BLaER1 (cell line): Measurements from ENCODE around the gene PTPRC.

Experiments used
- H3K27ac ChIP-seq: shearing (Covaris generic); formaldehyde crosslinking; 2 replicates; pipeline ENCODE4 v1.8.1; 2022
- H3K27me3 ChIP-seq: shearing (Covaris generic); formaldehyde crosslinking; 2 replicates; pipeline ENCODE4 v1.8.1; 2022
- H3K36me3 ChIP-seq: shearing (Covaris generic); formaldehyde crosslinking; 2 replicates; pipeline ENCODE4 v1.8.1; 2022
- H3K4me1 ChIP-seq: shearing (Covaris generic); formaldehyde crosslinking; 2 replicates; pipeline ENCODE4 v1.8.1; 2022
- H3K4me2 ChIP-seq: shearing (Covaris generic); formaldehyde crosslinking; 2 replicates; pipeline ENCODE4 v1.8.1; 2022
- H3K4me3 ChIP-seq: shearing (Covaris generic); formaldehyde crosslinking; 2 replicates; pipeline ENCODE4 v1.8.1; 2022
- H3K9ac ChIP-seq: shearing (Covaris generic); formaldehyde crosslinking; 2 replicates; pipeline ENCODE4 v1.8.1; 2022
- H3K9me3 ChIP-seq: shearing (Covaris generic); formaldehyde crosslinking; 2 replicates; pipeline ENCODE4 v1.8.1; 2022
- H4K20me1 ChIP-seq: shearing (Covaris generic); formaldehyde crosslinking; 2 replicates; pipeline ENCODE4 v1.8.1; 2022
- Cebpa-rat ChIP-seq: shearing (Covaris generic); IDR thresholded peaks from 2 replicates; pipeline ENCODE4 v1.8.1; 2022

Gene PTPRC

GRCh38 chr1:198696211-198696610, 57.4 kb downstream of the PTPRC start:
- Histone ChIP-seq H3K4me3 (no peak overlapping the region), H3K4me1 (peaks cover 9% of the 10 kb centered on the region), H3K27ac (no peak overlapping the region), H3K9me3 (no peaks in the 10 kb centered on the region), H4K20me1 (no peaks in the 10 kb centered on the region), H3K4me2 (no peak overlapping the region), H3K27me3 (no peaks in the 10 kb centered on the region), H3K9ac (no peak overlapping the region), H3K36me3 (no peaks in the 10 kb centered on the region)
- no peak for TF ChIP-seq Cebpa-rat

GRCh38 chr1:198699167-198700015, 60.6 kb downstream of the PTPRC start:
- peaks cover 16% of the 10 kb centered on the region for H3K4me1 ChIP-seq
- no peak overlapping the region for H3K4me3 ChIP-seq
- no peaks in the 10 kb centered on the region for H3K9me3 ChIP-seq
- no peak overlapping the region for H3K9ac ChIP-seq
- TF ChIP-seq Cebpa-rat: no peak
- no peaks in the 10 kb centered on the region for H3K27me3 ChIP-seq
- no peaks in the 10 kb centered on the region for H4K20me1 ChIP-seq
- H3K27ac ChIP-seq: no peak overlapping the region
- no peaks in the 10 kb centered on the region for H3K36me3 ChIP-seq
- H3K4me2 ChIP-seq: no peak overlapping the region

GRCh38 chr1:198700016-198700392, 61.2 kb downstream of the PTPRC start:
- Histone ChIP-seq H3K27ac (no peak overlapping the region), H3K36me3 (no peaks in the 10 kb centered on the region)

GRCh38 chr1:198700396-198700795, 61.6 kb downstream of the PTPRC start:
- Histone ChIP-seq H3K4me3 (no peak overlapping the region), H3K9ac (no peak overlapping the region), H3K4me2 (no peak overlapping the region), H3K9me3 (no peaks in the 10 kb centered on the region), H4K20me1 (no peaks in the 10 kb centered on the region), H3K4me1 (peaks cover 16% of the 10 kb centered on the region), H3K36me3 (no peaks in the 10 kb centered on the region), H3K27ac (no peak overlapping the region), H3K27me3 (no peaks in the 10 kb centered on the region)
- no peak for TF ChIP-seq Cebpa-rat

More at GRCh38 chr1:198700016-198700392, 61.2 kb downstream of the PTPRC start:
- no peak for TF ChIP-seq Cebpa-rat
- H3K4me3 ChIP-seq: no peak overlapping the region
- H3K4me1 ChIP-seq: peaks cover 16% of the 10 kb centered on the region
- H3K9me3 ChIP-seq: no peaks in the 10 kb centered on the region
- H3K4me2 ChIP-seq: no peak overlapping the region
- H4K20me1 ChIP-seq: no peaks in the 10 kb centered on the region
- no peaks in the 10 kb centered on the region for H3K27me3 ChIP-seq
- H3K9ac ChIP-seq: no peak overlapping the region

- H3K9me3 ChIP-seq: no peaks in the 10 kb centered on the region
- H3K4me3 ChIP-seq: no peak overlapping the region
- peaks cover 16% of the 10 kb centered on the region for H3K4me1 ChIP-seq
- no peak overlapping the region for H3K9ac ChIP-seq
- no peaks in the 10 kb centered on the region for H3K36me3 ChIP-seq
- H4K20me1 ChIP-seq: no peaks in the 10 kb centered on the region
- no peak overlapping the region for H3K27ac ChIP-seq
- TF ChIP-seq Cebpa-rat: no peak
- no peaks in the 10 kb centered on the region for H3K27me3 ChIP-seq
- 0 out of 2 replicates have a peak overlapping the region, but pooled peaks have one; percentile 20 for H3K4me2 ChIP-seq
These were observed 62.4 kb downstream of the PTPRC start for GRCh38 chr1:198701250-198701649.

- 0 out of 2 replicates have a peak overlapping the region, but pooled peaks have one; percentile 20 for H3K4me2 ChIP-seq
- H3K9ac ChIP-seq: no peak overlapping the region
- H3K27ac ChIP-seq: no peak overlapping the region
- no peaks in the 10 kb centered on the region for H3K27me3 ChIP-seq
- no peak overlapping the region for H3K4me3 ChIP-seq
- H3K4me1 ChIP-seq: peaks cover 16% of the 10 kb centered on the region
- no peaks in the 10 kb centered on the region for H4K20me1 ChIP-seq
- H3K36me3 ChIP-seq: no peaks in the 10 kb centered on the region
- no peaks in the 10 kb centered on the region for H3K9me3 ChIP-seq
- no peak for TF ChIP-seq Cebpa-rat
These were observed 63.1 kb downstream of the PTPRC start for GRCh38 chr1:198701766-198702539.

GRCh38 chr1:198708761-198709525, 70.1 kb downstream of the PTPRC start:
- H3K4me3 ChIP-seq: no peak overlapping the region
- no peaks in the 10 kb centered on the region for H3K27me3 ChIP-seq
- no peak overlapping the region for H3K4me2 ChIP-seq
- H3K27ac ChIP-seq: no peak overlapping the region
- no peak for TF ChIP-seq Cebpa-rat
- H4K20me1 ChIP-seq: no peaks in the 10 kb centered on the region
- H3K9me3 ChIP-seq: no peaks in the 10 kb centered on the region
- no peaks in the 10 kb centered on the region for H3K4me1 ChIP-seq
- no peak overlapping the region for H3K9ac ChIP-seq
- H3K36me3 ChIP-seq: no peaks in the 10 kb centered on the region

- Histone ChIP-seq H3K4me1 (no peaks in the 10 kb centered on the region), H3K27ac (no peak overlapping the region), H3K4me2 (no peak overlapping the region), H3K9me3 (no peaks in the 10 kb centered on the region), H3K36me3 (no peaks in the 10 kb centered on the region), H3K9ac (no peak overlapping the region), H3K4me3 (no peak overlapping the region), H3K27me3 (no peaks in the 10 kb centered on the region), H4K20me1 (no peaks in the 10 kb centered on the region)
- TF ChIP-seq Cebpa-rat: no peak
These were observed 73.0 kb downstream of the PTPRC start for GRCh38 chr1:198711837-198712236.

- no peak overlapping the region for H3K4me3 ChIP-seq
- no peak overlapping the region for H3K4me2 ChIP-seq
- no peaks in the 10 kb centered on the region for H4K20me1 ChIP-seq
- TF ChIP-seq Cebpa-rat: no peak
- H3K36me3 ChIP-seq: no peaks in the 10 kb centered on the region
- no peaks in the 10 kb centered on the region for H3K4me1 ChIP-seq
- no peak overlapping the region for H3K9ac ChIP-seq
- H3K27me3 ChIP-seq: no peaks in the 10 kb centered on the region
- no peaks in the 10 kb centered on the region for H3K9me3 ChIP-seq
- no peak overlapping the region for H3K27ac ChIP-seq
These were observed 74.2 kb downstream of the PTPRC start for GRCh38 chr1:198713081-198713480.
